Smooth muscle cell (in vitro differentiated cells): ENCODE measurements around the gene RCOR2. TPM values are rescaled to one million over a fixed set of nuclear protein-coding genes. Genes with fewer than 3 reads are reported as not detected.
A peak's percentile ranks its signal among the peaks of the same experiment; 100 is the strongest.

Source experiments
- DNase-seq: peaks from one replicate; lab custom pipeline; 2025; ENCODE audit not compliant: unreplicated experiment; lab: John Stamatoyannopoulos, UW
- H2AFZ ChIP-seq: fragments of 200-600 bp; sonication (generic); 2 replicates; pipeline ENCODE4 v1.6.0; 2016; ENCODE audit warnings: antibody characterized with exemption, low read depth, mild to moderate bottlenecking
- H3F3A ChIP-seq: fragments of 200-600 bp; sonication (generic); 2 replicates; pipeline ENCODE4 v1.6.0; 2017; ENCODE audit warnings: antibody characterized with exemption, low read depth
- H3K27ac ChIP-seq: fragments of 200-600 bp; sonication (generic); 2 replicates; pipeline ENCODE4 v1.5.1; 2016; ENCODE audit warnings: low read depth, mild to moderate bottlenecking
- H3K27me3 ChIP-seq: fragments of 200-600 bp; sonication (generic); 2 replicates; pipeline ENCODE4 v1.6.1; 2016; ENCODE audit warnings: low read depth, mild to moderate bottlenecking
- H3K36me3 ChIP-seq: fragments of 200-600 bp; sonication (generic); 2 replicates; pipeline ENCODE4 v1.5.1; 2016; ENCODE audit warnings: low read depth
- H3K4me1 ChIP-seq: fragments of 200-600 bp; sonication (generic); 2 replicates; pipeline ENCODE4 v1.5.1; 2016; ENCODE audit warnings: low read depth
- H3K4me2 ChIP-seq: fragments of 200-600 bp; sonication (generic); 2 replicates; pipeline ENCODE4 v1.6.0; 2016; ENCODE audit warnings: mild to moderate bottlenecking
- H3K4me3 ChIP-seq: fragments of 200-600 bp; sonication (generic); 2 replicates; pipeline ENCODE4 v1.5.1; 2016; ENCODE audit warnings: mild to moderate bottlenecking
- H3K79me2 ChIP-seq: fragments of 200-600 bp; sonication (generic); 2 replicates; pipeline ENCODE4 v1.6.0; 2016; ENCODE audit warnings: low read depth, mild to moderate bottlenecking
- H3K9ac ChIP-seq: fragments of 200-600 bp; sonication (generic); 2 replicates; pipeline ENCODE4 v1.6.0; 2016; ENCODE audit warnings: low read depth
- H3K9me3 ChIP-seq: fragments of 200-600 bp; sonication (generic); replicated peaks from 2 replicates; pipeline ENCODE4 v1.5.1; 2016; ENCODE audit warnings: low read depth
- H4K20me1 ChIP-seq: fragments of 200-600 bp; sonication (generic); 2 replicates; pipeline ENCODE4 v1.6.0; 2016; ENCODE audit warnings: low read depth
- WGBS: methylation state at CpG from one replicate; pipeline ENCODE4 v1.1.7; 2016; ENCODE audit warnings: low lambda C conversion rate; 5-methylcytosine and 5-hydroxymethylcytosine counted together
- polyA plus RNA-seq: library from polyadenylated mRNA; unstranded; fragments of >200 nt; fragmentation: Nextera tagmentation; extraction: Ambion mirVana; gene quantifications from 2 replicates; pipeline ENCODE4 v1.2.1, GENCODE V29; 2016
- total RNA-seq: library from RNA; depleted of rRNA; stranded (reverse); fragments of >200 nt; gene quantifications from 2 replicates; pipeline ENCODE4 v1.2.3, GENCODE V29; 2014
- TF ChIP-seq, protein P1 (sequence below): fragments of 200-600 bp; sonication (generic); IDR thresholded peaks from 2 replicates; pipeline ENCODE4 v1.5.1; 2017; ENCODE audit warnings: borderline replicate concordance, mild to moderate bottlenecking, antibody characterized with exemption; ENCODE audit not compliant: insufficient read depth, poor library complexity, severe bottlenecking

Gene RCOR2
- total and polyA plus RNA-seq, 2 experiments from 2014 or later, result 8.5 to 8.7 TPM

DNA sequence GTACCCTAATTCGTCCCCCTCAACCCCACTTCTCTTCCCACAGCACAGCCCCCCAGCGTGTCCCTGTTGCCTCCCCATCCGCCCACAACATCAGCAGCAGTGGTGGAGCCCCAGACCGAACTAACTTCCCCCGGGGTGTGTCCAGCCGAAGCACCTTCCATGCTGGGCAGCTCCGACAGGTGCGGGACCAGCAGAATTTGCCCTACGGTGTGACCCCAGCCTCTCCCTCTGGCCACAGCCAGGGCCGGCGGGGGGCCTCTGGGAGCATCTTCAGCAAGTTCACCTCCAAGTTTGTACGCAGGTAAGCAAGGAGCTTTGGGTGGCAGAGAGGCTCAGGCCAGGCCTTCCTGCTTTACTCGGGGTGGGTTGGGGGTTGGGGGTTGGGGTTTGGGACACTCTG lies 12.2 kb downstream of the RCOR2 start:
- peaks cover 4% of the 10 kb centered on the region for H4K20me1 ChIP-seq
- TF ChIP-seq, protein P1, sequence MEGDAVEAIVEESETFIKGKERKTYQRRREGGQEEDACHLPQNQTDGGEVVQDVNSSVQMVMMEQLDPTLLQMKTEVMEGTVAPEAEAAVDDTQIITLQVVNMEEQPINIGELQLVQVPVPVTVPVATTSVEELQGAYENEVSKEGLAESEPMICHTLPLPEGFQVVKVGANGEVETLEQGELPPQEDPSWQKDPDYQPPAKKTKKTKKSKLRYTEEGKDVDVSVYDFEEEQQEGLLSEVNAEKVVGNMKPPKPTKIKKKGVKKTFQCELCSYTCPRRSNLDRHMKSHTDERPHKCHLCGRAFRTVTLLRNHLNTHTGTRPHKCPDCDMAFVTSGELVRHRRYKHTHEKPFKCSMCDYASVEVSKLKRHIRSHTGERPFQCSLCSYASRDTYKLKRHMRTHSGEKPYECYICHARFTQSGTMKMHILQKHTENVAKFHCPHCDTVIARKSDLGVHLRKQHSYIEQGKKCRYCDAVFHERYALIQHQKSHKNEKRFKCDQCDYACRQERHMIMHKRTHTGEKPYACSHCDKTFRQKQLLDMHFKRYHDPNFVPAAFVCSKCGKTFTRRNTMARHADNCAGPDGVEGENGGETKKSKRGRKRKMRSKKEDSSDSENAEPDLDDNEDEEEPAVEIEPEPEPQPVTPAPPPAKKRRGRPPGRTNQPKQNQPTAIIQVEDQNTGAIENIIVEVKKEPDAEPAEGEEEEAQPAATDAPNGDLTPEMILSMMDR, result no peak
- H3K4me1 ChIP-seq, result peaks cover 9% of the 10 kb centered on the region
- H3K27me3 ChIP-seq, result no peaks in the 10 kb centered on the region
- H3F3A ChIP-seq, result no peaks in the 10 kb centered on the region
- no peaks in the 10 kb centered on the region for H3K79me2 ChIP-seq
- no peak overlapping the region for H3K4me3 ChIP-seq
- no peak overlapping the region for H3K9ac ChIP-seq
- no peak overlapping the region for H2AFZ ChIP-seq
- peaks cover 5% of the 10 kb centered on the region for H3K36me3 ChIP-seq
- H3K27ac ChIP-seq, result no peak overlapping the region
- no peak overlapping the region for H3K4me2 ChIP-seq
- WGBS, result 98% methylated on average over 13 of the region's 13 CpGs
- no peak for DNase-seq
- no peaks in the 10 kb centered on the region for H3K9me3 ChIP-seq

DNA sequence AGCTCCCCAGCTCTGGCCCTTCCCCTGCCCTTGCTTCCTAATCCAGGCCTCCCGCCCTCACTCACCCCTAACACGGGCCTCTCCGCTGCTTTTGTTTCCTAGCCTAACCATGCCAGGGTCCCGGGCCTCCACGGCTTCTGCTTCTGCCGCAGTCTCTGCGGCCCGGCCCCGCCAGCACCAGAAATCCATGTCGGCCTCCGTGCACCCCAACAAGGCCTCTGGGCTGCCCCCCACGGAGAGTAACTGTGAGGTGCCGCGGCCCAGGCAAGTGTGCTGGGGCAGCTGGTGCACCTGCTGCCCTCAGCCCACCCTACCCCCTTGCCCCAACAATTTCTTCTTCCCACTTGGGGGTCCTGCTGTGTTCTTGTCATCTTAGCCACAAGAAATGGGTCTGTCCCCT lies 13.1 kb downstream of the RCOR2 start:
- Histone ChIP-seq H3K27ac (no peak overlapping the region), H2AFZ (no peak overlapping the region), H3K4me3 (no peak overlapping the region), H4K20me1 (peaks cover 4% of the 10 kb centered on the region), H3K9me3 (no peaks in the 10 kb centered on the region), H3K9ac (no peak overlapping the region), H3K4me2 (no peak overlapping the region), H3K79me2 (no peaks in the 10 kb centered on the region), H3K4me1 (peaks cover under 1% of the 10 kb centered on the region), H3K27me3 (no peaks in the 10 kb centered on the region), H3F3A (no peaks in the 10 kb centered on the region), H3K36me3 (peaks cover 5% of the 10 kb centered on the region)
- TF ChIP-seq, protein P1, result no peak
- 97% methylated on average over 14 of the region's 14 CpGs for WGBS
- DNase-seq, result no peak

DNA sequence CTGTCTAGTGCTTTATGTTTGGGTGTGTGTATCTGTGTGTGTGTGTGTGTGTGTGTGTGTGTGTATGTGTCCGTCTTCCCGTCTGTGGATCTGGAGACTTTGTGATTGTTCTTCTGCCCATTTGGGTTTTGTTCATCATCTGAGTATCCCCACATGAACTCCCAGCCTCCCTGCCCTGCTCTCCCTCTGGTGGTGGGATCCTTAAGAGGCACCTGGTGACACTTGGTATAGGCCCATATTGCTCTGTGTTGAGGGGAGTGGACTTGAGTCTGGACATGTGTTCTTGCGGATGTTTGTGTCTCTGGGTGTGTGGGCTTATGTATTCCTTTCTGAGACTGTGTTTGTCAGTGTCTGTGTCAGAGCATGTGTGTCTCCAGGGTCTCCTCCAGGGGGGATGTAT lies 15.3 kb downstream of the RCOR2 start:
- no peak for DNase-seq
- WGBS, result 100% methylated on average over 3 of the region's 3 CpGs
- H3K4me3 ChIP-seq, result no peak overlapping the region
- no peaks in the 10 kb centered on the region for H3K9me3 ChIP-seq
- H2AFZ ChIP-seq, result no peak overlapping the region
- peaks cover 13% of the 10 kb centered on the region for H4K20me1 ChIP-seq
- no peak overlapping the region for H3K4me2 ChIP-seq
- H3K9ac ChIP-seq, result no peak overlapping the region
- TF ChIP-seq, protein P1, result peak; percentile 26
- no peak overlapping the region for H3K27ac ChIP-seq
- H3K79me2 ChIP-seq, result no peaks in the 10 kb centered on the region
- H3F3A ChIP-seq, result no peaks in the 10 kb centered on the region
- no peaks in the 10 kb centered on the region for H3K4me1 ChIP-seq
- no peaks in the 10 kb centered on the region for H3K27me3 ChIP-seq
- H3K36me3 ChIP-seq, result peaks cover 5% of the 10 kb centered on the region

DNA sequence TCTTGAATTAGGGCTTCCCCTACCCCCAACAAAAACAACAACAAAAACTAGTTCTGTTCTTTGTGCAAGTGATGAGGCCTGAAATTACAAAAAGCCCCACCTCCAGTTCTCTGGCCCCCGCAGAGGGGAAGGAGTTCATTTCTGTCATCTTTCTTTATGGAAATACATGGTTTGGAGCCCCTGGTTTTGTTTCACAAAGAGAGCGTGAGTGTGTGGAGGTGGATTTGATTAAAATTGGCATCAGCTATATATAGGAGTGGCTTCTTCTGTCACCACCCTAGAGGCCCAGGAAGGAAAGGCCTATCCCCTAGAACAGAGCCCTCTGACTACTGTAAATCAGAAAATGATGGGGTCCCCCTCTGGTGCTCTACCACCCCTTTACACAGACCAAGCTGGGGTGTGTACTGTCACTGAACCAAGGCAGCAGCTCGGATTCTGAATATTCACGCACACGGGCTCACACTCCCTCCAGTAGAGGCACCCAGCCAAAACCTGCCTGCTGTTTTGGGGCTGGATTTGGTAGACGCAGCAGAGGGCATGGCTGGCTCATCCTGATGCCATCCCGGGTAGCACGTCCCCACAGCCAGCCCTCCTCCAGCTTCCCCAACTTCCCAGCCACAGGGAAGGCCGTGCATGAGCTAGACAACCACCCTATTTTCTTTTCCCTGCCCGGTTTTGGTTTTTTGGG lies 19.4 kb downstream of the RCOR2 start:
- H3K4me2 ChIP-seq, result no peak overlapping the region
- WGBS, result 98% methylated on average over 10 of the region's 10 CpGs
- TF ChIP-seq, protein P1, result no peak
- H2AFZ ChIP-seq, result no peak overlapping the region
- H3K4me1 ChIP-seq, result no peaks in the 10 kb centered on the region
- no peaks in the 10 kb centered on the region for H3K27me3 ChIP-seq
- peaks cover 5% of the 10 kb centered on the region for H3K36me3 ChIP-seq
- H3K9ac ChIP-seq, result no peak overlapping the region
- H3K4me3 ChIP-seq, result no peak overlapping the region
- no peak for DNase-seq
- peaks cover 25% of the 10 kb centered on the region for H3K79me2 ChIP-seq
- H3K27ac ChIP-seq, result no peak overlapping the region
- H3K9me3 ChIP-seq, result no peaks in the 10 kb centered on the region
- H3F3A ChIP-seq, result no peaks in the 10 kb centered on the region
- peaks cover 50% of the 10 kb centered on the region for H4K20me1 ChIP-seq
